ENCODE data around the gene HIF3A.

DNA sequence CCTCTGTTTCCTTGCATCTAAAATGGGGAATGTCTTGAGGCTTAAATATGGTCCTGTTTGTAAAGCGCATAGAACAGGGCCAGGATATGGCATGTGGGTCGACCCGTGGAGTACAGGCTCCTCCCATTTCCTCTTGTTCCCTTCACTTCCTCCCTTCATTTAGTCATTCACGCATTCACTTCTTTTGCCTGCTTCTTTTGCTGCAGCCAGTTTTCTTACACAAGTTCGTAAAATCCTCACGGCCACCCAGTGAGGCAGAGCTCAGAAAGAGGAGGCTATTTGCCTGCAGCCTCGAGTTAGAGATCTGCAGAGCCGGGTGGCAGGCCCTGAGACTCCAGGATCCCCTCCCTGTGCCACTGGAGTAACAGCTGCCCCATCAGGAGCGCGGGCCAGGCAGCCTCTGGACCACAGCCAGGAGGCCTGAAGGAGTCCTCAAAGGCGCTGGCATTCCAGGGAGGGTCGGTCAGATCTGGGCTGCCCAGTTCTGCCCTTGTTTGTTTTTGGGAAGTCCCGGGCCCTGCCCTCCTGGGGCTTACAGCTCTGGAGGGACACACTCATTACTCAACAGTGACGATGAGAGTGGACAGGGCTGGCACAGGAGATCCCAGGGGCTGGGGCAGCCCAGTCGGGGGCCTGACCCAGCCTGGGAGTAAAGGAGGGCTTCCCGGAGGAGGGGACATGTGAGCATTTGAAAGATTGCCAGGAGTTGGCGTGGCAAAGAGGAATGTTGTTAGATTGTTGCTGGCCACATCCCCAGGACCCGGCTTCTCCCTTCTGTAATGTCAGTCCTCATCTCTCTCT lies 54.6 kb downstream of the HIF3A start:
- no peak for TF ChIP-seq CTCF (IDR thresholded peaks at IDR 0.05)
- TF ChIP-seq POLR2A (IDR thresholded peaks at IDR 0.05): no peak

All from thyroid gland (tissue), 4 donors.